GM19452 (cell line): ENCODE results near the gene TRAK2.
"Not testable (repeated sequence)": the region's sequence is repeated elsewhere in the genome, so short reads cannot be mapped to it uniquely, and the experiment has no call there.

ENCODE experiments used
- ATAC-seq: cut with Tn5 transposase; IDR thresholded peaks from one replicate; pipeline ENCODE4 v1.9.1; 2021; ENCODE audit not compliant: unreplicated experiment

Gene TRAK2

GRCh38 chr2:201450954-201451291 is 335 bp downstream of the TRAK2 start:
- ATAC-seq: peak; percentile 22

DNA sequence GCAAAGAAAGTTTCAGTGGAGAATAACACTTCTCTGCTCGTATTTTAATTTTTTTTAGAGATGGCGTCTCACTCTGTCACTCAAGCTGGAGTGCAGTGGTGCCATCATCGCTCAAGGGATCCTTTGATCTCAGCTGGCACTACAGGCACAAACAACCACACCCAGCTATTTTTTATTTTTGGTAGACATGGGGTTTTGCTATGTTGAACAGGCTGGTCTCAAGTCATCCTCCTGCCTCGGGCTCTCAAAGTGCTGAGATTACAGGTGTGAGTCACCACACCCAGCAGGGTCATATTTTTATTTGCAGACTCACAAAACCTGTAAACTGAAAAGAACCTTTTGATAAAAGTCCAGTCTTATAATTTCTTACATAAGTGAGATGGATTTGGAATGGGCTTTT is 2.6 kb downstream of the TRAK2 start:
- ATAC-seq: no peak

GRCh38 chr2:201448061-201448460 is 3.2 kb downstream of the TRAK2 start:
- no peak for ATAC-seq

- no peak for ATAC-seq
These were observed 4.2 kb downstream of the TRAK2 start for GRCh38 chr2:201447086-201447485.

GRCh38 chr2:201444746-201445465 is 6.4 kb downstream of the TRAK2 start:
- ATAC-seq: no peak

- no peak for ATAC-seq
These were observed 9.8 kb downstream of the TRAK2 start for GRCh38 chr2:201441409-201441808.

DNA sequence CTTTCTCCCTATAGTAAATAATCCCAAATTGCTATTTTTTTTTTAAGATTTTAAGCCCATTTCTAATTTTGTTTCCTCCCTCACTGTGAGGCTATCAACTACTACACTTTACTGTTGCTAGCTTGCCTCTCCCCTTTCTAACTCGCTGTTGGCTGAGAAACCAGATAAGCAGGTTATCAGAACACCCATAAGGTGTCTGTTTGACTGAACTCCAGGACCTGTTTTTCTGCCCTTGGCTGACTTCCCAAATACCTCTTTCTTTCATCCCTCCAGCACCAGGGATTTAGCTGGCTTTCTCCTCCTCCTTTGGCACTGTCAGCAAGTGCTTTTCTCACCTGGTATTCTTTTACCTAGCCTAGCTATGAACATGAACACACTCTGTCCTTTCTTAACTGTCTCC is 11.1 kb downstream of the TRAK2 start:
- ATAC-seq: no peak

GRCh38 chr2:201439336-201439922 is 11.8 kb downstream of the TRAK2 start:
- not testable (repeated sequence) for ATAC-seq

DNA sequence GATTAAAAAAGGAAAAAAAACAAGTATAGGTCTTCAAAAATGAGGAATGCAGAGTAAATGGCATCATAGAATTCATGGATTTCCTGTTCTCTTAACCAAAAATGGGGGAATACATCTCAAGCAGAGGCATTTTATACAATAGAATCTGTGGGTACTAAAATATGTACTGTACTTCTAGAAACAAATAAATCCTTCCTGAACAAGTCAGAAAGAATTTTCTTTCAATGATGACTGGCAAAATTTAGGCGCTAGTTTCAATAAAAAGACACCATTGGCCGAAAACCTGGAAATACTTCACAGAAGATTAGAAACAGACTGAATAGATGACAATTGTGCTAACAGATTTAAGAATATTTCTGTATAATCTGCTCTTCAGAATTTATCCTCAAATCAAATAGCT is 15.1 kb downstream of the TRAK2 start:
- ATAC-seq: no peak

GRCh38 chr2:201433394-201433995 is 17.8 kb downstream of the TRAK2 start:
- ATAC-seq: no peak

- ATAC-seq: no peak
These were observed 18.5 kb downstream of the TRAK2 start for GRCh38 chr2:201432621-201433393.

GRCh38 chr2:201432038-201432620 is 19.1 kb downstream of the TRAK2 start:
- no peak for ATAC-seq

- no peak for ATAC-seq
These were observed 20.4 kb downstream of the TRAK2 start for GRCh38 chr2:201430839-201431238.

GRCh38 chr2:201430322-201430721 is 20.9 kb downstream of the TRAK2 start:
- ATAC-seq: not testable (repeated sequence)

- not testable (repeated sequence) for ATAC-seq
These were observed 21.4 kb downstream of the TRAK2 start for GRCh38 chr2:201429835-201430234.

DNA sequence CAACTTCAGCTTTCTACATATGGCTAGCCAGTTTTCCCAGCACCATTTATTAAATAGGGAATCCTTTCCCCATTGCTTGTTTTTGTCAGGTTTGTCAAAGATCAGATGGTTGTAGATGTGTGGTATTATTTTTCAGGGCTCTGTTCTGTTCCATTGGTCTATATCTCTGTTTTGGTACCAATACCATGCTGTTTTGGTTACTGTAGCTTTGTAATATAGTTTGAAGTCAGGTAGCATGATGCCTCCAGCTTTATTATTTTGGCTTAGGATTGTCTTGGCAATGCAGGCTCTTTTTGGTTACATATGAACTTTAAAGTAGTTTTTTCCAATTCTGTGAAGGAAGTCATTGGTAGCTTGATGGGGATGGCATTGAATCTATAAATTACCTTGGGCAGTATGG is 22.9 kb downstream of the TRAK2 start:
- ATAC-seq: not testable (repeated sequence)

DNA sequence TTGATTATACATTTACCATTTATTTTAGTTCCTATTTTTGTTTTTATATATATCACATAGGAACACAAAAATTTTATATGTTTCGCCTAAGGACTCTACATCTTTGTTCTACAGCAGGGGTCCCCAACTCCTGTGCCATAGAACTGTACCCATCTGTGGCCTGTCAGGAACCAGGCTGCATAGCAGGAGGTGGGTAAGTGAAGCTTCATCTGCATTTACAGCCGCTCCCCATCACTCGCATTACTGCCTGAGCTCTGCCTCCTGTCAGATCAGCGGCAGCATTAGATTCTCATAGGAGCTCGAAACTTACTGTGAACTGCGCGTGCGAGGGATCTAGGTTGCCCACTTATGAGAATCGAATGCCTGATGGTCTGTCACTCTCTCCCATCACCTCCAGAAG is 25.3 kb downstream of the TRAK2 start:
- no peak for ATAC-seq

DNA sequence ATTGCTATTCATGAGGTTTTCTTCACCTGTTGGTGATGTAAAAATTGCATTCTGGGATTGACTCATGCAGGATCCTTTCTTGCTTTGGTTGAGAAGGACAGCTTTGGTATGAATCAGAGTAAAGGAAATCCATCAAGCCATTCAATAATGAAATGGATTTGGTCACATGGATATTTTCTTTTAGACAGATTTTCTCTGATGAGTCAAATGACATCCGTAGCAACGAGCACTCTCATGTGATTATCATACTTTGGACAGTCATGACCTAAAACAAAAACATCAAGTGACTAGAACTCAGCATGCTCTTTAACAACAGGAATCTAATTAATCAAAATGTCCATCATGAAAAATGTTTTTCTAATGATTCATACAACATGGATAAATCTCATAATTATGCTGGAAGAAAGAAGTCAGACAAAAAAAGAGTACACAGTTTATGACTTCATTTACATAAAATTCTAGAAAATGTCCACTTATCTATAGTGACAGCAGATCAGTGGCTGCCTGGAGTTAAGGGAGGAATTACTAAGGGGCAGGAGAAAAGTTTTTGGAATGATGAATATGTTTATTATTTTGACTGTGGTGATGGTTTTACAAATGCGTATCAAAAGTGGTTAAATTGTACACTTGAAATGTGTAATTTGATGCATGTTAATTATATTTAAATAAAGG is 30.7 kb downstream of the TRAK2 start:
- ATAC-seq: no peak

DNA sequence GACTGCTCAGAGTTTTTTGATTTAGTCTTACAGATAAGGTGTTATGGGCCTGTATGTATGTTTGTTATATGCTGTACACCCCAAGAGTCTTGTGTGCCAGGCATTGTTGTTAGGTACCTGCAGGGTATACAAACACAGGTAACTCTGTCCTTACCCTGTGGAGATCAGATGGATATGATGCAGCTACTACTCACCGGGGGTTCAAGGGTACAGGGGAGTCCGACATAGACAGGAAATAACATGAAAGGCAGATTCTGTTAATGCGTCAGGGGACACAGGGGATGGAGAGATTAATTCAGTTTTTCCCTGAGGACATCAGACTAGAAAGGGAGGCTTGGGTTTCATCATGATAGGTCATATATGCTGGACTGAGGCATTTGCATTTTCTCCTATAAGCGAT is 31.3 kb downstream of the TRAK2 start:
- ATAC-seq: no peak

GRCh38 chr2:201419057-201419635 is 32.1 kb downstream of the TRAK2 start:
- no peak for ATAC-seq

- no peak for ATAC-seq
These were observed 36.1 kb downstream of the TRAK2 start for GRCh38 chr2:201415149-201415548.
